Fibroblast of villous mesenchyme (primary cell): ENCODE results near the gene TPI1. TPM values are rescaled to one million over a fixed set of nuclear protein-coding genes. Genes with fewer than 3 reads are reported as not detected.
"Not testable (repeated sequence)": the region's sequence is repeated elsewhere in the genome, so short reads cannot be mapped to it uniquely, and the experiment has no call there.

Experiments
- DNase-seq: peaks from one replicate; pipeline ENCODE4 v3.0.0-alpha.2; 2010; ENCODE audit warnings: low read depth
- H3K4me3 ChIP-seq: 2 replicates; pipeline ENCODE4 v1.5.1; 2011; ENCODE audit warnings: low read depth, mild to moderate bottlenecking, low read length
- total RNA-seq: library from RNA; depleted of rRNA; stranded (reverse); fragments of >200 nt; gene quantifications from 2 replicates; pipeline ENCODE4 v1.2.3, GENCODE V29; 2012
- TF ChIP-seq, protein P1 (sequence below): IDR thresholded peaks from 2 replicates; pipeline ENCODE4 v1.5.1; 2012; ENCODE audit warnings: low read depth, mild to moderate bottlenecking, low read length; ENCODE audit not compliant: insufficient read depth

Gene TPI1
- total RNA-seq, 1 donor = 620 TPM

DNA sequence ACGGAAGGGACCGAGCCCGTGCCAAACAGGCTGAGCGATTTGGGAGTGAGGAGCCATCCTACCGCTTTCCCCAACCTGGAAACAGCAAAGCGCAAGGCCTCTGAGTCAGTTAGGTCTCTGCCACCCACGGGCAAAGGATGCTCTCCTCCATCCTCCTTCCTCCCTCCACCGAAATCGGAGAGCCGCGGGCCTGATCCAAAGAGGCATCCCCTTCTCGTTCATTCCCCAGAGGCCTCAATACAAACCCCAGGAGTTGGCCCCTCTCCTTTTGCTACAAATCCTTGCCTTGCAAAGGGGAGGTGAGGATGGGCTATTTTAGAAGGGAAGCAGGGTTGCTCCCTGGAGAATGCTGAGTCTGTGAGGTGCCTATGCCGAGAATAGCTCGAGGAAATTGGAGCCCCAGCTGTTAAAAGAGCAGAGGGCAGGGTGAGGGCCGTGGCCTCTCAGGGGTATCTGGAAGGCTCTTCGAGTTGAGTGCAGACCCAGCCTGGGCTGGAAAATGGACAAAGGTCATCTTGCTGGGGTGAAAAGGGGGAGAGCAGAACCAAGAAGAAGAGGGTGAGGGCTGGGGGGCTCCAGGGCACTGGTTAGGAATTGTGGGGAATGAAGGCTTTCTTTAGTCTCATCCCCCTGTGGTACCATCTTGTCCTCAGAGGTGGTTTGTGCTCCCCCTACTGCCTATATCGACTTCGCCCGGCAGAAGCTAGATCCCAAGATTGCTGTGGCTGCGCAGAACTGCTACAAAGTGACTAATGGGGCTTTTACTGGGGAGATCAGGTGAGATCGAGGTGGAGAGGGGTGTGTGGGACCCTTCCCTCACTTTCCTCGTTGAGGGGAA, 1.1 kb downstream of the TPI1 start:
- no peak for DNase-seq
- TF ChIP-seq, protein P1, sequence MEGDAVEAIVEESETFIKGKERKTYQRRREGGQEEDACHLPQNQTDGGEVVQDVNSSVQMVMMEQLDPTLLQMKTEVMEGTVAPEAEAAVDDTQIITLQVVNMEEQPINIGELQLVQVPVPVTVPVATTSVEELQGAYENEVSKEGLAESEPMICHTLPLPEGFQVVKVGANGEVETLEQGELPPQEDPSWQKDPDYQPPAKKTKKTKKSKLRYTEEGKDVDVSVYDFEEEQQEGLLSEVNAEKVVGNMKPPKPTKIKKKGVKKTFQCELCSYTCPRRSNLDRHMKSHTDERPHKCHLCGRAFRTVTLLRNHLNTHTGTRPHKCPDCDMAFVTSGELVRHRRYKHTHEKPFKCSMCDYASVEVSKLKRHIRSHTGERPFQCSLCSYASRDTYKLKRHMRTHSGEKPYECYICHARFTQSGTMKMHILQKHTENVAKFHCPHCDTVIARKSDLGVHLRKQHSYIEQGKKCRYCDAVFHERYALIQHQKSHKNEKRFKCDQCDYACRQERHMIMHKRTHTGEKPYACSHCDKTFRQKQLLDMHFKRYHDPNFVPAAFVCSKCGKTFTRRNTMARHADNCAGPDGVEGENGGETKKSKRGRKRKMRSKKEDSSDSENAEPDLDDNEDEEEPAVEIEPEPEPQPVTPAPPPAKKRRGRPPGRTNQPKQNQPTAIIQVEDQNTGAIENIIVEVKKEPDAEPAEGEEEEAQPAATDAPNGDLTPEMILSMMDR = peak; percentile 28
- H3K4me3 ChIP-seq = peak overlapping the region; percentile 88

GRCh38 chr12:6869049-6870021, 2.0 kb downstream of the TPI1 start:
- TF ChIP-seq, protein P1 = peak; percentile 87
- peak overlapping the region; percentile 88 for H3K4me3 ChIP-seq
- peak; percentile 76 for DNase-seq

GRCh38 chr12:6870304-6870703, 3.0 kb downstream of the TPI1 start:
- not testable (repeated sequence) for H3K4me3 ChIP-seq, DNase-seq

GRCh38 chr12:6871052-6871957, 4.0 kb downstream of the TPI1 start:
- DNase-seq = no peak
- peak overlapping the region; percentile 85 for H3K4me3 ChIP-seq
- TF ChIP-seq, protein P1 = no peak

DNA sequence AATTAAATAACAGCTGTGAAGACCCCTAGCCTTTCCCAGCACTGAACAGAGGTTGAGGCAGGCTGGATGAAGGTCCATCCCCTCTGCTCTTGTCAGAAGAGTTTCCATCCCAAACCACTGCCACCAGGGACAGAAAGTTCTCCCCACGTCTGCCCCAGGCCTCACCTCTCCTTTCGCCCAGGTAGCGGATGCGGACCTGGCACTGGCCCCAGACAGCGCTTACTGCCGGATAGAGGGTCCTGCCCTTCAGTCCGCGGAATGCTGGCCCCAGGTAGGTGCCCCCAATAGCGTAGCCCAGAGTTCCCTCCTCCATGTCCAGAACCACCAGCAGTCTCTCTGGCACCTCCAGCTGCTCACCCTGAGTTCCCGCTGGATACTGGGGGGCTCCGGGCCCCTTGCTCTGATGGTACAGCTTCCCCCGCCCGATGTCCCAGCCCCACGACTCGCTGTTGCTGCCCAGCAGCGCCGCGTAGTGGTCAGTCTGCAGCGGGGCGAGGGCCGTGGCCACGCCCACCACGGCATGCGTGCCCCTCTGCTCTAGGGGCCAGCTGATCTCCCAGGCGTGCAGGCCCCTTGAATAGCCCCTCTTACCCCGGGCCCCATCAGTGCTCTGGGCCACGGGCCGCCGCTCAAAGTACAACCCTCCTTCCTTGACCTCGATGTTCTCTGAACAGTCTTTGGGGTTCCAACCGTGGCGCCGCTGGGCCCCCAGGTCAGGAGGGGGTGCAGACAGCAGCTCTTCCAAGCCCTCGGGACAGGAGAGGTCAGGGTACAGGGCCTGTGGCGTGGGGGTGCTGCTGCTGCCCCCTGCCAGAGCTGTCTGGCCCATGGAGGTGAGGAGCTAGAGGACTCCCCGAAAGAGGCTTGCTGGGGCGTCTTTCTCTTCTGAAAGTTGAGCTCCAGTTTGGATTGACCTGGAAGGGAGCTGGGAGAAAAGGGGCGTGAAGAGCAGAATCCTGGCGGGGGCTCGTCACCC, 5.0 kb downstream of the TPI1 start:
- TF ChIP-seq, protein P1 = peak; percentile 97
- peak overlapping the region; percentile 85 for H3K4me3 ChIP-seq
- peak; percentile 64 for DNase-seq
